Measurements from ENCODE around the gene REPS1.

Gene REPS1

DNA sequence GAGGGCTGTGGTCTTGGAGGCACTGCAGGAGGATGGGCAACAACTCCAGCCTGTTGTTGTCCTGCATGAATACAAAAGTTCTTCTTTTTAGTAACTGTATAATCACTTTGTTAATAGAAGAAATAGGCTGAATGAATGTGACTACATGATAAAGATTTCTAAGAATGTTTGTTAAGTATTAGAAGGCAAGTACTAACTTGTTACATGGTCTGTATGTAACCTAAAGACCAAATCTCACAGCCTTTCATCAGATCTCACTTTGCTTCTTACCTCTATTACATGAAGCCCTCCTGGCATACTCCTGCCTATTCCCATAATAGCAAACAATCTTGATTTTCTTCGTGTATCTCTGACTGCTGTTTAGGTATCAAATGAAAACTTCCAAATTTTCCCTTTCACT lies 73.4 kb downstream of the REPS1 start:
- DNase-seq: no peak

- no peak for DNase-seq
Measured at GRCh38 chr6:138912308-138912707, 75.7 kb downstream of the REPS1 start.

- no peak for DNase-seq
Measured at GRCh38 chr6:138909975-138910374, 78.1 kb downstream of the REPS1 start.

DNA sequence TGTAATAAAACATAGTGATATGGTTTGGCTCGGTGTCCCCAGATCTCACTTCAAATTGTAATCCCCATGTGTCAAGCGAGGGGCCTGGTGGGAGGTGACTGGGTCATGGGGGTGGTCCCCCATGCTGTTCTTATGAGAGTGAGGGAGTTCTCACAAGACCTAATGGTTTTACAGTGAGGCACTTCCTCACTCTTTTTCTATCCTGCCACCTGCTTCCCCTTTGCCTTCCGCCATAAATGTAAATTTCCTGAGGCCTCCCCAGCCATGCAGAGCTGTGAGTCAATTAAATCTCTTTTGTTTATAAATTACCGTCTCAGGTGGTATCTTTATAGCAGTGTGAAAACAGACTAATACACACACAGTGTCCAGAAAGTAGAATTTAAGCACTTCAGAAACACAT lies 78.5 kb downstream of the REPS1 start:
- no peak for DNase-seq

DNA sequence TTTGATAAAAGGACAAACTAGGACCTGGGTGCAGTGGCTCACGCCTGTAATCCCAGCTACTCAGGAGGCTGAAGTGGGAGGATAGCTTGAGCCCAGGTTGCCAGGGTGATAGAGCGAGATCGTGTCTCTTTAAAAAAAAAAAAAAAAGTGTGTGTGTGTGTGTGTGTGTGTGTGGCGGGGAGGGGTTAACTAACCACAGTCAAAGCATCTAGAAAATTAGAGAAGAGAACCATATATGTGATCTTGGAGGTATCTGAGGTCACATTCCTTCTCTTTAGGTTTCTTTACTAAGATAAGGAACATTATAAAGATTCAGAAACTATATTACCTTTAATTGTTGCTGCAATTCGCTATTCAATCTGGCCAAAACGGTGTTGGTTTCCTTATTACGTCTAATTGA lies 80.9 kb downstream of the REPS1 start:
- no peak for DNase-seq

GRCh38 chr6:138897031-138897430 lies 91.0 kb downstream of the REPS1 start:
- no peak for DNase-seq

DNA sequence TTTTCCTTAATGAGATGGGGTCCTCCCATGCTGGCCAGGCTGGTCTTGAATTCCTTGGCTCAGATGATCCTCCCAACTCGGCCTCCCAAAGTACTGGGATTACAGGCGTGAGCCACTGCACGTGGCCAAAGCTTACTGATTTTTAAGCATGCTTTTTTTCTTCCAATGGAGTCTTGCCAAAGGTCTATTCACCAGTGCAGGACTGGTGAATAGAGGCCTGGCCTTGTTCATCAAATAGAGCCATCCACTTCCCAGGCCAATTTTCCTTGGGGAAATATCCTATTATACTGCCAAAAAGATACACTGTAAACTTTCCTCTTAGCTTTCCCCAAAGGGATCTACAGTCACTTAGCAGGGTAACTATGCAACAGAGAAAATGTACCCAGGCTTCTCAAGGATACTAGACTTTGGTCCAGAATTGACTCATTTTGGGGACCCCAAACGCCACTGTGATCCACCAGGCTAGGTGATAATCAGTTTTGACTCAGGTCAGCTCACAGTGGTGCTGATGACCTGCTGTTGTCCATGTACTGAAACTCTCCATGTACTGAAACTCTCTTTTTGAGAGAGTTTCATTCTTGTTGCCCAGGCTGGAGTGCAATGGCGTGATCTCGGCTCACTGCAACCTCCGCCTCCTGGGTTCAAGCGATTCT lies 91.8 kb downstream of the REPS1 start:
- DNase-seq: no peak

- no peak for DNase-seq
Measured at GRCh38 chr6:138891255-138891986, 96.6 kb downstream of the REPS1 start.

DNA sequence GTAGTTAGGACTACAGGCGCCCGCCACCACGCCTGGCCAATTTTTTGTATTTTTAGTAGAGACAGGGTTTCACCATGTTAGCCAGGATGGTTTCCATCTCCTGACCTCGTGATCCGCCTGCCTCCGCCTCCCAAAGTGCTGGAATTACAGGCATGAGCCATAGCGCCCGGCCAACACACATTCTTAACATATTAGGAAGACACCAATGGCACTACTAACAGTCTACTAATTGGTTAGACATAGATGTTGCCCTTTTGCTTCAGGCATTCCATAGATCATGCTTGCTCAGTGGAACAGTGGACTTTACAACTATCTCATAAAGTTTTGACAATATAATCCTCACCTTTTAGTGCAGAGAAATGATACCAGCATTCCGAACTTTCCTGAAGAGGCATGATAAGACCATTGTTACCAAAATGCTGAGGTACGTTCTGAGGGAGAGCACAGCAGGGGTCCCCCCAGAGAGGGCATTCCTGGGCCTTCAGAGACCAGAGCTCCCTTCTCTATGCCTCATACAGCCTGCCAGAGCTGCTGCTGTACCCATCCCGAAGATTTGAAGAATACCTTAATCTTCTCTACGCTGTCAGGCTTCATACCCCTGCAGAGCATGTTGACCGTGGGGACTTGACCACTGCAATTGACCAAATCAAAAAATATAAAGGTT lies 102.8 kb downstream of the REPS1 start:
- no peak for DNase-seq

GRCh38 chr6:138882369-138883017 lies 105.6 kb downstream of the REPS1 start:
- no peak for DNase-seq

- no peak for DNase-seq
Measured at GRCh38 chr6:138873191-138873590, 114.9 kb downstream of the REPS1 start.

GRCh38 chr6:138869398-138869797 lies 118.7 kb downstream of the REPS1 start:
- DNase-seq: no peak

DNA sequence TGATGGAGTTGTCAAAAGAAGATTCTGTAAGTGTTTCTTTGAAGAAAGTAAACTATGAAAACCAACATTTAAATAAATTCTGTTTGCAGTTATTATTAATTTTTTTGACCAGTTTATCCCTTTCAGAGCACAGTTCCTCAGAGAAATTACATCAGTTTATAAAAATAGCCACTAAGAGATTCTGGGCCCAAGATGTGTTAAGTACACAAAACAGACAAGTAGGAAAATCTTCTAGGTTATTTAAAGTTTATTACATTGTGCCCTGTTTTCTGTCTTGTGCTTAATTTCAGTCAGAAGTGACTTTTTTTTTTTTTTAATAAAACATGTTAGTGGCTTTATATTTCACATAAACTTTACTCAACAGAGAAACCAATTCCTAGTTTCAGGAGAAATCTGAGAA lies 119.9 kb downstream of the REPS1 start:
- no peak for DNase-seq

GRCh38 chr6:138865480-138866109 lies 122.5 kb downstream of the REPS1 start:
- DNase-seq: no peak

- DNase-seq: no peak
Measured at GRCh38 chr6:138864343-138864890, 123.6 kb downstream of the REPS1 start.

- no peak for DNase-seq
Measured at GRCh38 chr6:138863321-138863720, 124.7 kb downstream of the REPS1 start.

- DNase-seq: no peak
Measured at GRCh38 chr6:138862456-138862855, 125.6 kb downstream of the REPS1 start.

DNA sequence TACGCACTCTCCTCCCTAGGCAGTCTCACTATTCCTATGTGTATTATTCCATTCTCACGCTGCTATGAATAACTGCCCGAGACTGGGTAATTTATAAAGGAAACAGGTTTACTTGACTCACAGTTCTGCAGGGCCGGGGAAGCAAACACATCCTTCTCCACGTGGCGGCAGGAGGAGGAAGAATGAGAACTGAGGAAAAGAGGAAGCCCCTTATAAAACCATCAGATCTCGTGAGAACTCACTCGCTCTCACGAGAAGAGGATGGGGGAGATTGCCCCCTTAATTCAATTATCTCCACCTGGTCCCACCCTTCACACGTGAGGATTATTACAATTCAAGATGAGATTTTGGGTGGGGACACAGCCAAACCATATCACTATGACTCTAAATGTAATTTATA lies 130.3 kb downstream of the REPS1 start:
- DNase-seq: no peak

- no peak for DNase-seq
Measured at GRCh38 chr6:138856654-138857053, 131.4 kb downstream of the REPS1 start.

All from activated CD4-positive, alpha-beta T cell treated with anti-CD3 and anti-CD28 coated beads, Interleukin-2, amount 50 U/mL, for 16 hours (primary cell).